Coronary artery (tissue), 2 donors: ENCODE measurements around the gene POU6F1.

Source experiments
- DNase-seq: peaks from one replicate; pipeline ENCODE4 v3.0.0-alpha.2; 2017; ENCODE audit warnings: low spot score
- H3K27ac ChIP-seq, 2 donors: fragments of 200-600 bp; sonication (generic); one replicate each; pipeline ENCODE4 v1.5.1; 2016 to 2019
- H3K4me3 ChIP-seq: fragments of 200-600 bp; sonication (generic); 2 replicates; pipeline ENCODE4 v1.5.1; 2016; ENCODE audit warnings: mild to moderate bottlenecking, moderate library complexity
- CTCF ChIP-seq: fragments of 200-600 bp; sonication (generic); IDR thresholded peaks from one replicate; pipeline ENCODE4 v1.5.1; 2019; ENCODE audit warnings: antibody characterized with exemption

POU6F1 gene

GRCh38 chr12:51242120-51242519 lies 24.3 kb upstream of the POU6F1 start:
- DNase-seq: no peak
- Histone ChIP-seq H3K27ac (peak overlapping the region in 1 of 2 donors; percentile 20), H3K4me3 (no peak overlapping the region)
- no peak for TF ChIP-seq CTCF

- no peak for DNase-seq
- no peak for TF ChIP-seq CTCF
- Histone ChIP-seq H3K27ac (peak overlapping the region in 1 of 2 donors; percentile 18), H3K4me3 (peak overlapping the region; percentile 86)
These were observed 23.1 kb upstream of the POU6F1 start for GRCh38 chr12:51240971-51241370.

- TF ChIP-seq CTCF: no peak
- Histone ChIP-seq H3K4me3 (peak within 1 kb of the TSS; percentile 86), H3K27ac (peak within 1 kb of the TSS; percentile 99 to 100)
- peak; percentile 96 for DNase-seq
These were observed 20.9 kb upstream of the POU6F1 start, which contains the start of gene DAZAP2 for GRCh38 chr12:51238510-51239334. DAZAP2 (plus strand) TSS chr12:51238826; CDS start chr12:51238908, 82 bp downstream.

GRCh38 chr12:51238037-51238509 lies 20.2 kb upstream of the POU6F1 start:
- DNase-seq: no peak
- Histone ChIP-seq H3K4me3 (peak overlapping the region; percentile 86), H3K27ac (peak overlapping the region; percentile 99 to 100)
- TF ChIP-seq CTCF: no peak

GRCh38 chr12:51234530-51234929 lies 16.7 kb upstream of the POU6F1 start:
- Histone ChIP-seq H3K27ac (no peak overlapping the region), H3K4me3 (no peak overlapping the region)
- no peak for TF ChIP-seq CTCF
- DNase-seq: no peak

- DNase-seq: no peak
- TF ChIP-seq CTCF: no peak
- Histone ChIP-seq H3K27ac (no peak overlapping the region), H3K4me3 (no peak overlapping the region)
These were observed 14.8 kb upstream of the POU6F1 start for GRCh38 chr12:51232642-51233041.
